CD4-positive, alpha-beta T cell treated with Interleukin-6 for 4 hours (primary cell): ENCODE data around the gene RIOX2.

Experiments
- DNase-seq: peaks from one replicate; pipeline ENCODE4 v3.0.0-alpha.2; 2020; ENCODE audit warnings: mixed read lengths

The RIOX2 gene

DNA sequence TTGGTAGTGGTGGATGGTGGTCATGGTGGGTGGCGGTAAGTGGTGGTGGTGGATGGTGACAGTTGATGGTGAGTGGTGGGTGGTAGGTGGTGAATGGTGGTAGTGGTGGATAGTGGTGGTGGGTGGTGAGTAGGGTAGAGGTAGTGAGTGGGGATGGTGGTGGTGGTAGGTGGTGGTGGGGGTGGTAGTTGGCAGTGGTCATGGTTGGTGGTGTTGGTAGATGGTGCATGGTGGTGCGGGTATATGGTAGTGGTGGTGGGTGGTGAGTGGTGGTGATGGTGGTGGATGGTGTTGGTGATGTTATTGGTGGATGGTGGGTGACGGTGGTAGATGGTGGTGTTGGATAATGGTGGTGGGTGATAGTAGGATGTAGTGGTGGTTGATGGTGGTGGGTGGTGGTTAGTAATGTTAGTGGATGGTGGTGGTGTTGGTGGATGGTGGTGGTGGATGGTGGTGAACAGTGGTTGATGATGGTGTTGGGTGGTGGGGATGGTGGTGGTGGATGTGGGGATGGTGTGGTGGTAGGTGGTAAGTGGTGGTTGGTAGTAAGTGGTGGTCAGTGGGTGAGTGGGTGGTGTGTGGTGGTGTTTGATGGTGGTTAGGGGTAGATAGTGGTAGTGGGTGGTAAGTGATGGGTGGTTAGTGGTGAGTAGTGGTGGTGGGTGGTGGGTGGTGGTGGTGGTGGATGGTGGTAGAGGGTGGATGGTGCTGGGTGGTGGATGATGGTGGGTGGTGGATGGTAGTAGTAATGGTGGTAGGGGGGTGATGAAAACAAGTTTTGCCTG is 16.7 kb upstream of the RIOX2 start:
- DNase-seq: no peak

DNA sequence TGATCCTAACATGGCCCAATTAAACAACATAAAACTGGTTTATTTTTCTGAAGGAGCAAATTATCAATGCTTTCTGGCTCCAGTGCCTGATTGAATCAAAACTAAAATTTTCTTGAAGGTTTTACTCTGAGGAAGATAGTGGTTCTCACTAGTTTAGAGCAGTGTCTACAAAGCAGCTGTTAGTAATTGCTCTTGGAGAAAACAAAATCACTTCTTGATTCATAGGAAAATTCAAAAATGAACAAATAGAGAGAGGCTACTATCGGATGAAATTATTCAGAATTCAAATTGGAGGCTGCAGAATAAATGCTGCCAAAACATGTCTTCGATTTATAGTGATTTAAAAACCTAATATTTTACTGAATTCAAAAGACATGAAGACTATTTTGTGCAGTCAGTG is 15.1 kb upstream of the RIOX2 start:
- no peak for DNase-seq

DNA sequence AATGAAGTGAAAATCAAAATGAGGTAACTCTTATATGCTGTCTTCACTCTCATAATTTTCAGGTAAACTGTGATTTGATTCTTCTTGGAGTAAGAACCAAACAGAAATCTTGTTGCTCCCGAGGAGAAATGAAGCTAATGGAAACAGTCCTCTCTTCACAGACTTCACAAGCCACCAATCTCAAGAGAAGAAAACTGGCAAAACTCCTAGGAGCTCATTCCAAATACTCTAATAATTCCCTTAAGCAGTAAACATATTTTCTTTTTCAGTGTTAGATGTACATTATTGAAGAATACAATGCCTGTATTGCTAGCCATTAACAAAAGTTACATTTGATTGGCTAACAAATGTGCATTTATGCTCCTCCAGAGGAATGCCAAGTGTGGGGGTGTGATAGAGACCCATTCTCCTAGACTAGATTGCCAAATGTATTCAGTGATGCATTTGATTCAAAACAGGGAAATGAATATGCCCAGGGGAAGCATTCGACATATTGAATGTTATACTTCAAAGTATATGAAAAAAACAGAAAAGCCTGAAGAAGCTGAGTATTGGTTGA is 11.8 kb upstream of the RIOX2 start:
- DNase-seq: no peak

DNA sequence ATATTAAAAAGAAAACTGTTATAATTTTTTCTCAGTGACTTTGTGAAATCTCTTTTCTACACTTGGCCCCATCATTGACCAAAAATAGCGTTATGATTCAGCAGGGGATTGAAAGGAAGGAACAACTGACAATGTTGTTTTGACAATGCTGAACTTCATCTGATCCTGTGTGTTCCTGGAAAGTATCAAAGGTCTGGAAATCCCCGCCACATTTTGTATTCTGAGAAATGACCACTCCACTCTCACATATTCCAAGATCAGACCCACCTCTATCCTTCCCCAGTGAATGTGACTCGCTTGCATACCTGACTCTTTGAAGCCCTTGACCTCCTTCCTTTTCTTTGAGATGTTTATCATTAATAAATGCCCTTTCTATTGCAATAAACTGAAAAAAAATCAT is 9.7 kb upstream of the RIOX2 start:
- DNase-seq: no peak

DNA sequence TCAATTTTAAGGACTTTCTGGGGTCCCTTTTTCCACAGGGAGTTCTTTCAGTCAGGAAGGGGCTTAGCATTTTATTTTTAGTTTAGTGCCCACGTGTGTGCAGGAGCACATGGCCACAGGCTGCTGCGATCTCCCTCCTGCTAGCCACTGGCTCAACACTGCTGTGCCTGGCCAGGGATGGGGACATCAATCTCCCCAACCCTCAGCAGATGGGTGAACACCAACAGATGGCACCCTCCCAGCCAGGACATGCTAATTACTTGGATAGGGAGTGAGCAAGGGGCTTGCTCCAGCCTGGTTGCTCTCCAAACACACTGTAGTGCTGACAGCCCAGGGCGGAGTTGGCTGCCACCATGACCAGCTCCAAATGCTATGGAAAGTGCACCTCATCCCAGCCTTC is 7.4 kb upstream of the RIOX2 start:
- DNase-seq: no peak

DNA sequence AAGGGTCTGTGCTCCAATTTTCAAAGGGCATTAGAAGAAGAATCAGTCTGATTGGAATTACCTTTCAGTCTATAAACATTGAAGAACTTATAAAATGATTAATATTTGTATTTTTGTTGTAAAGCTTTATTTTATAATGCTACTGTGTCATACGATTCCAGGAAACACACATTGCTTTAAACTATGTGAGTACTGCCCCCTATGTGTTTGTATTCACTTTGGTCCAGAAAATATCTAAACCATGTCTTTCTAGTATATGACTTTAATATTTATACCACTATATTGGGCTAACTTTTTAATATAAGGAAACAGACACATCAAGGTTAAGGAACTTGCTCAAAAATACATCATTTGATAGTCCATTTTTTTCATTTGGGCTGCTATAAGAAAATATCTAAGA is 3.2 kb upstream of the RIOX2 start:
- DNase-seq: no peak

DNA sequence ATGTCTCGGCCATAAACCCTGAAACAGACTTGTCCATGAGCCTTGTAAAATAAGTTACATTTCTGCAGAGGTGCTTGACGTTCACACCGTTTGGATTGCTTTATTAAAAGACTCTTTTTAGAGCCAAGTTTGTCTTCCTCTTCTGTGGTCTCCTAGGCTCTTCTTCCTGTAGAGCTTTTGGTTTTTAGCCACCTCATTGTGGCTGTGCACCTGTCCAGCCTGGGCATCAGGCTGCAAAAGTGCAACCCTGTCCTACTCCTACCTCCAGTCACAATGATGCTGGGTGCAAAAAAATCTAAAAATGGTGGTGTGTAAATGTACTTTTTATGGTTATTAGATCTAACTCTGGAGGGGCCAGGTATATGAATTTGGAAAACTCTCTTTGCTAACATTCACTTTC is 2.8 kb upstream of the RIOX2 start:
- no peak for DNase-seq

DNA sequence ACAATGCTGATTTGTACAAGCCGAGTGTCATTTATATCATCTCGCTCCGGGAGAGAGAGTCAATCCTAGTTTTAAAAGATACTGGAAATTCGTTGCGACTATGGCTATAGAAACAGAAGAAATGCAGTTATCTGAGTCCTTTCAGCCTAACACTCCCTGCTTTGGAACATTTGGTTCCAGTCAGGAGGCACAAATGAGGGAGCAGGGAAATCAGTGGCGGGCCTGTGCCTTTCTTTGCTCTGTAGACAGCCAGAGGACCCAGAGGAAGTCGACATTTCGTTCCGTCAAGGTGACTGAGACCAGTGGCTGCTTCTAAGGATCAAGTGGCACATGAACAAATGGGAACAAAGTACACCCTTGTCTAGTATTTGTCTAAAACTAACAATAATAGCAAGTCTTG is 745 bp upstream of the RIOX2 start:
- DNase-seq: no peak

DNA sequence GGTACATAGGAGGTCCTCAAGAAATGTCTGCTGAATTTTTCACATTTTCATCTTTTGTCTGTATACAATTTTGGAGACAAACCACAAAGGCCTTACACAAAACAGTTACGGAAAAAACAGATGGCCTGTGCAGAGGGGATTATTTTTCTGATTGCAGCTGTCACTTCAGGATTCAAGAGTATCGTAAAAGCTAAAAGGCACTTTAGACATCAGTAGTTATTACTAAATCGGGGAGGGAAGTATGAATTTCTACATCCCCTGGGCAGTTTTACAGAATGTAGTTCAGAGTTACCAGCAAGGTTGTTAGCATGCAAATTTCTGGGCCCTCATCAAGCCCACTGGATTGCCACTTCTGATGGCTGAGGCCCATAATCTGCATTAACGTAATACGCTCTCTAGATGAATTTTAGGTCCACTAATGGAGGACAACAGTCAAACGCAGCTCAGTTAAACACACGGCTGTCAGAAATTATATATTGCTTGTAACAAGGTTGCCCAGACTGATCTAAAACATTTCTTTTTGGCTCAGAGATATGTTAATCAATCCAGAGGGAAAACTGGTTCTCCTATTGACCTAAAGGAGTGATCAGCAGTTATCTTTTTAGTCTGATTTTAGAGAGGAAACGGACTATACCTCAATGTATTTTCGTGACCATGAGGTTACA is 1.1 kb downstream of the RIOX2 start:
- DNase-seq: no peak

DNA sequence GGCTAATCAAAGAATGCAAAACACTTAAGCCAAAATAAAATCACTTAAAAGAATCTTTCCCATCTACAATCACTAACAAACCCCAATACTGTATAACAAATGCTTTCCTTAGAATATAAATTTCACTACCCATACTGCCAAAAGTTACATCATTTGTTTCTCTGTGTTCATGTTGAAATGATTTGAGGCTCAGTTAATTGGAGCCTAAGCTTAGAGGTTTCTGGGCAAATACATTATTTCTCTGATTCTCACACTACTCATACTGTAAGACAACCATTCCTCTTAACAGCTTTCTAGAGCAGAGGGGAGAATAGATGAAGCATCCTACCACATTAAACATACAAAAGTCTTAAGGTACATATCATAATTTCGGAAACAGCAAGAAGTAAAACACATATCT is 2.1 kb downstream of the RIOX2 start:
- no peak for DNase-seq

DNA sequence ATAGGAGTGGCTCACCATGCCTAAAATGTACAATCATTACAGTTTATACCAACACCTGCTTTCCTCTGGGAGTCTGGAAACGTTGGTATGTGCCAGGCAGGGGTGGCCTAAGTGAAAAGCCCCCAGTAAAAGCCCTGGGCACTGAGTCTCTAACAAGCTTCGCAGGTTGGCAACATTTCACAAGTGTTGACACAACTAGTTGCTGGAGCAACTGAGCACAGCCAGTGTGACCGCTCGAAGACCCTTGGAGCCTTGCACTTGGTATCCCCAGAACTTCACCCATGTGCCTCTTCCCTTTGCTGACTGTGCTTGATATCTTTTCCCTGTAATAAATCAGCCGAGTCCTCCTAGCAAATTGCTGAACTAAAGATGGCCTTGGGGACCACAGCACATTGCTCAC is 2.7 kb downstream of the RIOX2 start:
- no peak for DNase-seq

DNA sequence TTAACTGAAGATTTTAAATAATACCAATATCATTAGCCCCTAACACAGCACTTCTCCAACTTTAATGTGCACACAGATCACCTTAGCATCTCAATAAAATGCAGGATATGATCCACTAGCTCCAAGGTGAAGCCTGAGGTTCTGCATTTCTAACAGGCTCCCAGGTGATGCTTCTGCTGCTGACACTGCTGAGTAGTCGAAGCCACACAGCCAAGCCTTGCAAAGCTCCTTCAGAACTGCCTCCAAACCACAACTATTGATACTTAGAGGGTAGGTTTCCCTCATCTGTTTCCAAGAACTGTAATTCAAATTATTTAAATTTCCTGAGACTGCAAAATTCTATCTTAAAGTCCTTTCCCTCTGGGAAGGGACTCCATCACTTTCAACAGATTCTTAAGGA is 3.9 kb downstream of the RIOX2 start:
- no peak for DNase-seq

DNA sequence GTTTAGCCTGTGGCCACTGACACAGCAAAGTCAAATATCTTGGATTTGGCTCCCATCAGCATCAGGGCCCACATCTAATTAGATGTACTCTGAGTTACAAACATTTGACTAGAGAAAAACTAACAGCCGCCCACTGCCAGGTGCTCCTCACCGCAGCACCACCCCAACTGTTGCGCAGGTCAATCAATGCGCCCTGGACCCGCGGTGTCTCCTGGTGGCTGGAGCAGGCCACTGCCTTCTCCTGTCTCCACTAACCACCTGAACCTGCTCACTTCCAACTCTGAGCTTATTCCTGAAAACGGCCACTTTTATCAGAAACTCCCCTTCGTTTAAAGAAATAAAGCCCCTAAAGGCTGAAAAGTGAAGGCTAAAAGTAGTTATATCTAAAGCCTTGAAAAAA is 4.3 kb downstream of the RIOX2 start:
- no peak for DNase-seq

DNA sequence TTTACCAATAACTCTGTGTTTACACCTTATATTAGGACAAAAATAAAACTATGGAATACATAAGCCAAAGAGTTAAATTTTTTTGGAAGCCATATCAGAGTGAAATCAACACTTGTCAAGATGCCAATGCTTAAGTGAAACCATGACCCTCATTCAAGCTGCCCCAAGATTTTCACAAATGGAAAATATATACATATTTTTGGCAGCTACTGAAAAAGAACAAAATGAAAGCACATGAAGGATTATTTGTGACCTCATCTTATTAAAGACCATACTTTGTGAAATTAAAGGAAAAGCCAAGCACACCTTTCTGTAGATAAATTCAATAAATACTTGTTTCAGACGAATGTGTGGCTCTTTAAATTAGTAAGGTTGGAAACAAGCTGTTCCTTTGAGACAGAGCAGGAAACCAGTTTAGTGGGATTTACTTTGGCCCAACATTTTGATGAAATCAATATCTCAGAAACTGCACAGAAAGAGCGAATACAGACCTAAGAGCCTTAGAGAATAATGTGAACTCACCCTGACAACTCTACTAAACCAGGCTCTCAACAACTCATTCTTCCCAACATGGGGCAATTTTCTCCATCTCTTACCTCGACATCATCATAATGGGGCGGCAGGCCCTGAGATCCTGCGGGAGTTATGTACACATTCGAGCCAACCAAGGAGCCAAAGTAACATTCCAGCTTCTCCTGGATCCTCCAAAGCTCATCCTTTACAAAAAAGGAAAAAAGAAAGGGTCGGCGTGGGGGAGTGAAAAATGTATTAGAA is 11.1 kb downstream of the RIOX2 start:
- no peak for DNase-seq

DNA sequence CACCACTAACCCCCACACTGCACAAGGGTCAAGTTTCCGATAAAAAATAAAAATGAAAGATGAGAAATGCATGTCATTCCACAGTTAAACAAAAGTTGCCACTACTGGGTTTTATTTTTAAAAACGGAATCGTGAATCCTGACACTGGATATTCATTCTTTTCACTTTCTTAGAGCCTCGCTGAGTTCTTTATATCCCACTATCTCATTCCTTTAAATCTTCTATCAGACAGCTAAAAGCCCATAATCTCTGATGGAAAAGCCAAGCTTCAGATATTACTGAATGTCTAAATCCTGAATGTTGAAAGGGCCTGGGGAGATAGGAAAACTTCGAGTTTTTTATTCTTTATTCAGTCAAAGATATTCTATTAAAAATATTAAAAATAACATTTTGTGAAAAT is 11.7 kb downstream of the RIOX2 start:
- DNase-seq: no peak

DNA sequence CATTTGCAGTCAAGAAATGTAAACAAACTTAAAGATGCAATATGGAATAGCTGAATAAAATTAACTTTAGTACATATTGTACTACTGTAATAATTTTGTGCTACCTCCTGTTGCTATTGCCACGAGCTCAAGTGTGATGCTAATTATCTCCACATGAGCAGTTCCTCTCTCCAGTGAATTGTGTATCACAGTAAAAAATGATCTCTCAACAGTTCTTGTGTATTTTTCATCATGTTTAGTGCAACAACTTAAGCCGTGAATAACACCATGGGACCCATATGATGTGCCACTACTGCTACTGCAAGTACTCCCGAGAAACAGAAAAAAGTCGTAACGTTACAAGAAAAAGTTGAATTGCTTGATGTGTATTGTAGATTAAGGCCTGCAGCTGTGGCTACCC is 12.4 kb downstream of the RIOX2 start:
- DNase-seq: no peak

DNA sequence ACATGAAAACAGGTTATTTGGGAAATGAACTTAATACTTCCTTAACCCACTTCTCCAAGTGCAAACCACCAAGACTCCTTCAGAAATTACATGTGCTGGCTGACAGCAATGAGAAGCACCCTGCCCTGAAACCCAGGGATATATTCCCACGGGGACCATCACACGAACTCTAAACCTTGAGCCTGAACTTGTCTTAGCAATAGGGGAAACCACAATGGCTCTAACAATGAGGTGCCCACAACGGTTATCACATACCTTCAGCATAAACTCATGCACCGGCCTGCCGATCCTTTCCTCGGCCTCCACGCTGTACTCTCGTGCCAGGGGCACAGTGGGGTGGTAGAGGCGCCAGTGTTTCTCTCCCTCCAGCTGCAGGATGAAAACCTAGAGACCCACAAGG is 13.4 kb downstream of the RIOX2 start:
- DNase-seq: no peak

DNA sequence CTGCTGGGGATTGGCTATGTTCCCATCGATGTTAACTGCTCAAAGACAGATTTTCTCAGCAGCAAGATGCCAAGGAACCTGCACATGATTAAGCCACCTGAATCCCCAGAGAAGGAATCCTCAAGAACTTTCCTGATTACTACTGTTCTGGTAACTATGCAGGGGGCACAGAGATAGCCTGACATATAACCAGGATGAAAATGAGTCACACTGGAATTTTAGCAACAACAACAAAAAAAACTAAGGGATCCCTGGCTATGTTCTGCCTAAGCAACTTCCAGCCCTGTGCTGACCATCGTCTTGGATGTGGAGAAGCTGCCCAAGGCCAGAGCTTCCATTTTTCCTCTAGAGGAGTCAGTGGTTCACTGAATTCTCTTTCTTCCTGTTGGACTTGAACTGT is 13.8 kb downstream of the RIOX2 start:
- no peak for DNase-seq

DNA sequence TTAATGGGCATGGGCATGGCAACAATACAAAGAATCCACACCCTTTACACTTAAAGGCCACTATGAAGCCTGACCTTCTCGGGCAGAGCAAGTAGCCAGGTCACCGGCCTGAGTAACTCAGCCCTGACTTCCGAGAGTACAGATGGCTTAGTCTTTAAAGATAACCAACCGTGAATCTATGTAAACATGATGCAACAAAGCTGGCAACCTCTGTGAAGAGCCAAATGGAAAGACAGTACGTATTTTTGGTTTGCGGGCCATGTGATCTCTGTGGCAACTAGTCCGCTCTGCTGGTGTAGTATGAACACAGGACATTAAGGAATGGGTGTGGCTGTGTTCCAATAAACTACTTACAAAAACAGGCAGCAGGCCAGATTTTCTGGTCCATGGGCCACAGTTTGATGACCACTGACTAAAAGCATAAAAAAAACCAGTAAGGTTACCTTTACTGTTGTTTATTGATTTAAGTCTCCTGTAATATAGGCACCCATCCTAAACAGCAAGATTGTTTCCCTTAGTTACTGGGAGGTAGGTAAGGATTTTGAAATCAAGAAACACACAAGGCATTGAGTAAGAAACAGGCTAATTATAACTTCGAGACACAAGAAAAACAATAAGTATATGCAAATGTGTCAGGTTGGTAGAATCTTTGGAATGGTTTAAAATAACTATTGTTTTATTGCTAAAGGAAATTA is 14.5 kb downstream of the RIOX2 start:
- no peak for DNase-seq

DNA sequence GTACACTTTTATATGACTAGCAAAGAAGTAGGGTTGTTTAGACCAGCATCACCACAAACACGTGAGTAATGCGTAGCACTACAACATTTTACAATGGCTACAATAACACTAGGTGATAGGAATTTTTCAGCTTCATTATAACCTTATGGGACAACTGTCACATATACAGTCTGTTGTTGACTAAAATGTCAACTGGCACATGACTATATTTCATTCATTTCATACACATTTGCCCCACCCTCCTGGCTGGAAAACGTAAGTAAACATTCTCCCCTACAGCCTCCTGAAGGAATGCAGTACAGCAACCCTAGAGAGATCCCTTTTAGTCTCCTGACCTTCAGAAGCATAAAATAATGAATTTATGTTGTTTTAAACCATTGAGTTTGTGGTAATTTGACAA is 16.2 kb downstream of the RIOX2 start:
- DNase-seq: no peak

DNA sequence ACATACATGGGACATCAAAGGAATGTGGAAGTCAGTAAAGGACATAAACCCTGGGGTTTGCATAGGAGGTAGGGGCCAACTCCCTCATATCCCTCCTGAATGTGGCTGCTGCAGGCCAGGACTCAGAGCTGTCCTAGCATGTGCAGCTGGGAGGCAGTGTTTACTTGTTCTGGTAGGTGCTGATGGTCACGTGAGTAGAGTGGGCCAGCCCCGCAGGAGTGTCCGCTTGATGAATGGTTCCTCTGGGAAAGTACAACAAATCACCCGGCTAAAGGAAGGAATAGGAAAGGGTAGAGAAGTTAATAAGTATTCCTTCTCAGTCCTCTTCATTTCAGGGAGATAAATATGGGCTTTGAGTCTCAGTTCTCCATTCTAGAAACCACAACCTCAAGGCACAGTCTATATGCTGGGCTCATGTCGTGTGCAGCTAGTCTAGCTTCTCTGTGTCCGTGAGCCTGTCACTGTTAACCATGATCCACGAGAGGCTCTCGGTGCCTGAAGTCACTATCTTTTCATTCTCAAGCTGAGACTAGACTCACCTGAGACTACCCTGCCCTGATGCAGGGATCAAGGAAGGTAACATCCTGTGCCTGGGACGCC is 17.9 kb downstream of the RIOX2 start:
- DNase-seq: no peak

DNA sequence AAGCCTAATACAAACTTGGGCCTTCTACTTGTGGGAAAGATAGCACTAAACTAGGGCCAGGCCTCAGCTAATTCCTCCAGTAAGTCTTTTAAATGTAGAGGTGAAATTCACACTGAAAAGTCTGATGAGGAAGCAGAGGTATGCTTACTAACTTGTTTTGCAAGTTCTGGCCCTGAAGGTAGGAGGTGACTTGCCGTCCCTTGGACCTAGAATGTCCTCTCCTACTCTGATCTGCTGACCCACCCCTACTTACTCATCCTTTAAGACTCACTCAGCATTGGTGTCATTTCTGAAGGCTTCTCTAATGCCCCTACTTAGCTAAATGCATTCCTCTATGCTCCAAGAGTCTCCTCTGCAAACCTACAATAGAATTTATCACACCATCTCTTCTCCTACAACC is 19.4 kb downstream of the RIOX2 start:
- DNase-seq: no peak

DNA sequence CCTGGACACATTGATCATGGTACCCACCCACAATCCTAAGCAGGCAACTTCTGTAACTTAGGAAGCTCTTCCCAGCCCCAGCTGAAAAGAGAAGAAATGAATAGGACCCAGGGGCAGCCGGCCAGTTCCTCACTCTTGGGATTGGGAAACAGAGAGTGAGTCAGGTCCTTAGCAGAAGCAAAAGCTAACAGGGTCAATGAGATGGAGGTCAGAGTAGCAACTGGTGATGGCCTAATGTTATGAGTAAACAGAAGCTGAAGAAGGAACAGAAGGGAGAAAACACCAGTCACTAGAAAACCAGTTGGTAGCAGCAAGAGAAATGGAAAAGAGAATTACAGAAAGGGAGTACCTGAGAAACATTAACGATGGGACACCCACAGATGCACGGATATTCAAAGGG is 20.0 kb downstream of the RIOX2 start:
- DNase-seq: no peak
